HG03565 (cell line): ENCODE measurements around the gene AQP2.

Source experiments
- ATAC-seq: cut with Tn5 transposase; IDR thresholded peaks from one replicate; pipeline ENCODE4 v1.9.1; 2021; ENCODE audit warnings: mild to moderate bottlenecking, moderate library complexity; ENCODE audit not compliant: unreplicated experiment

Gene AQP2

GRCh38 chr12:49954863-49955830 is 4.6 kb downstream of the AQP2 start:
- no peak for ATAC-seq

GRCh38 chr12:49955899-49956662 is 5.5 kb downstream of the AQP2 start:
- ATAC-seq = no peak

GRCh38 chr12:49956663-49957569 is 6.4 kb downstream of the AQP2 start:
- no peak for ATAC-seq

DNA sequence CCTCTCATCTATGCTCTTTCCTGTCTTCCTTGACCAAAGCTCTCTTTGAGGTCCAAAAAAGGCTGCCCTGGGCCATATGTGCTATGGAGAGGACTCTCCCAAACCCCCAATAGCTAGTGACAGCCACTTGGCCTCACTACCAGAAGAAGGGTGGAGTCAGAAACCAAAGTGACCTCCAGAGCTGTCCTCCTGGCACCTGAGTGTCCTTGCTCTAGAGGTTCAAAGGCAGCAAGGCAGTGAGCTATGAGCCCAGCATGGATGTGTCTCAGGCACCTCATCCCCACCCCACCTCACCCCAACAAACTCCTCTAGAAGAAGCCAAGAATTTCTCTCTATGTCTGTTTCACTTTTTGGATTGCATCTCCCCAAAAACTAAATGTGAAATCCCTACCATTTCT is 7.0 kb downstream of the AQP2 start:
- no peak for ATAC-seq

- no peak for ATAC-seq
Observed at GRCh38 chr12:49959685-49960473, 9.3 kb downstream of the AQP2 start.

GRCh38 chr12:49960474-49961110 is 10.1 kb downstream of the AQP2 start:
- no peak for ATAC-seq

- no peak for ATAC-seq
Observed at GRCh38 chr12:49961111-49961922, 10.8 kb downstream of the AQP2 start, which contains the start of gene AQP5. Gene AQP5, plus strand, starts transcription at chr12:49961872. Its CDS starts 146 bp downstream, at chr12:49962018.

- ATAC-seq = no peak
Observed at GRCh38 chr12:49961993-49962764, 11.6 kb downstream of the AQP2 start.

DNA sequence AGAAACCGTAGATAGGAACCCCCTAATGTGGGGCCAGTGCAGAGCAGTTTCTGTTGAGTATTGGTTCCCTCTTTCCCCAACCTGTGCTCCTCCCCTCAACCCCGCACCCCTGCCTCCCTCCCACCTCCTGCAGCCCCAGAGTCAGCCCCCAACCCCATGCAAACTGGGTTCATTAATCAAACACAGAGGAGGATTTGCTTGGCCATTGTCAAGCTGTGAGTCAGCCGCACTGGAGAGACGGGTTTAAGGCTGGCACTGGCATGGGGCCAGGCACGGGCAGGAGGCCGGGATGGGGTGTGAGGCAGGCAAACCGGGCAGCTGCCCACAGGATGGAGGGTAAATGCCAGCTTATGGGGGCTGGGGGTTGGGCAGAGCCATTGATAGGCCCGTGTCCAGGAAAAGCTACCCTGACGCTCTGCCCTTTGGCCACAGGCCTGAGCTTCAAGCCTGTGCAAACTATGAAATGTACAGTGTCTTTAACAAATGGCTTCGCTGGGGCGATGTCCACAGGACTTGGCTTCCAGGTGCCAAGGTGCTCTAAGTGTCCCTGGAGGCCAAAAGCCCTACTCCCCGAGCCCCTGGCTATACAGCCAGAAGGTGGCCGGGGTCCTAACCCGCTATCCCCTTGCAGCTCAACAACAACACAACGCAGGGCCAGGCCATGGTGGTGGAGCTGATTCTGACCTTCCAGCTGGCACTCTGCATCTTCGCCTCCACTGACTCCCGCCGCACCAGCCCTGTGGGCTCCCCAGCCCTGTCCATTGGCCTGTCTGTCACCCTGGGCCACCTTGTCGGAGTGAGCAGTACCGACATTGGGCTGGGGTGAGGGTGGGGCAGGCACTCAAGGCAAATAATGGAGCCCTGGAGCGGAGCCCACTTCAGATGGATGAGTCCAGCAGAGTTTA is 12.6 kb downstream of the AQP2 start:
- no peak for ATAC-seq

DNA sequence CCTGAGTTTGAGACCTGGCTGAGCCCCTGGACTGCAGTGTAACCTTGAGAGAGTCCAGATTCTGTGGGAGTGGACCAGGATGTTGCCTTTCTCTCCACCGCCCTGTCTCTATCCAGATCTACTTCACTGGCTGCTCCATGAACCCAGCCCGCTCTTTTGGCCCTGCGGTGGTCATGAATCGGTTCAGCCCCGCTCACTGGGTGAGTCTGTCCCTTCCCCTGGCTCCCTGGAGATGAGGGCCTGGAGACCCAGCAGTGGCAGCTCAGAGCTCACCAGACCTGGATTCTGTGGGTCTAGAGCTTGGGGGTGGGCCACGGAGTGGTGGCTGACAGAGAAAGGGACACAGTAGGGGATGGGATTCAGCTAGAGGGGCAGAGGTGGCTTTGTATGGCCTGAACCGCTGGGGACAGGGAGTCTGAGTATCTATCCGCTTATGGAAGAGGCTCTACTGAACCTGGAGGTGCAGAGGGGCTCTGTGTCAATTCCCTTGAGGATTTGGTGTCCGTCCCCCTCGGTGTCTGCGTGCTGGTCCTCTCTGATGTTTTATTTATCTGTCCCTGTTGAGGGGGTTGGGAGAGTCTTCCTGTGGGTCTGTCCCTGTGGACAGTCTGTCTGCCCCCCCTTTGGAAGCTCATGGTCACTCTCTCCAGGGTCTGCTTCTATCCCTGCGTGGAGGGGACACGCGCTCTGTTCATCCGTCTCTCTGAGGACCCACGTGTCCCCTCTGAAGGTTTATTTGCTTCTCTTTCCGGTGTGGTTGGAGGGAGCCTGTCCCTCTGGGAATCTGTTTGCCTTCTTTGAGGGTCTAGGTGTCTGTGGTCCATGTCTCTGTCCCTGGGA is 13.7 kb downstream of the AQP2 start:
- no peak for ATAC-seq

GRCh38 chr12:49964849-49965624 is 14.5 kb downstream of the AQP2 start:
- ATAC-seq = no peak

DNA sequence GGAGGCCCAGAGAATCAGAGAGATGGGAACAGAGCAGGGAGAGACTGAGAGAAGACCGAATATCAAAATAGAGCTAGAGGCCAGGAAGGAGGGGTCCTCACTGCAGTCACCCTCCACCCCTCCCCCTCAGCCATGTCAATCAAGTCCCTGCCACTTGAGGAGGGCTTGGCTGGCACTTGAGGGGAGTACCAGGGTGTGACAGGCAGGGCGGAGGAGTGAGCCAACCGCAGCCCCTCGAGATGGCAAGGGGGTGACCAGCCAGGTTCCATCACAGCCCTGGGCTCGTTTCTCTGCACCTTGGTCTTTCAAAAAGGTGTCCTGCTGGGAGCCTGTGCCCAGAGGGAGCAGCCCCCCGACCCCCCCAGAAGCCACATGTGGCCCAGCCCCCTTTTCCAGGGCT is 15.3 kb downstream of the AQP2 start:
- ATAC-seq = no peak

DNA sequence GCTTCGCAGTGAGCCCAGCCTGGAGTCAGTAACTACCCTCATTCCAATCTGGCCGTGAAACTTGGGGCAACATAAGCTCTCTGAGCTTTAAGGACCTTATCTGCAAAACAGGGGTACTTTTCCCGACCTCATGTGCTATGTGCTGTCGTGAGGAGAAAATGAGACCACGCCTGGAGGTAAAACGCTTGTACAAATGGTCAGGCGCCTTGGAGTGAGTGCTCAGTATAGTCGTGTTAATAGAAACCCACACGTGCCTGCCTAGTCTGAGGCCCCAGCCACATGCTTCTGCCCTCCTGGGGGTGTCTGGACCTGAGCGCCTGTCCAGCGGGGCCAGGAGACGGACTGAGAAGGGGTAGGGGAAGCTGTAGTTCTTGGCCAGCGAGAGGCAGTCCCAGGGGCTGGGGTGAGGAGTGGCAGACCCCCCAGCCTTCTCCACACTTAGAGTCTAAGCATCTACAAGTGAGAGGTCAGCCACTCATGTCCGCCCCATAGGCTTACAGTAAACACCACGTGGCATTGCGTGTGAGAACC is 16.0 kb downstream of the AQP2 start:
- ATAC-seq = no peak

GRCh38 chr12:49967042-49967776 is 16.7 kb downstream of the AQP2 start:
- ATAC-seq = no peak
